ENCODE measurements around the gene TPM1. TPM values are rescaled to one million over a fixed set of nuclear protein-coding genes. Genes with fewer than 3 reads are reported as not detected.

The TPM1 gene
- total RNA-seq, 4 donors from 2014 or later: 85.4 to 182 (median 127) TPM

- WGBS: 93% methylated on average over 6 of the region's 6 CpGs
- Histone ChIP-seq H3K4me1 (no peaks in the 10 kb centered on the region), H3K9me3 (no peaks in the 10 kb centered on the region), H3K27me3 (no peaks in the 10 kb centered on the region), H3K36me3 (no peaks in the 10 kb centered on the region), H3K27ac (no peak overlapping the region), H3K4me3 (no peak overlapping the region)
- TF ChIP-seq, protein P1, sequence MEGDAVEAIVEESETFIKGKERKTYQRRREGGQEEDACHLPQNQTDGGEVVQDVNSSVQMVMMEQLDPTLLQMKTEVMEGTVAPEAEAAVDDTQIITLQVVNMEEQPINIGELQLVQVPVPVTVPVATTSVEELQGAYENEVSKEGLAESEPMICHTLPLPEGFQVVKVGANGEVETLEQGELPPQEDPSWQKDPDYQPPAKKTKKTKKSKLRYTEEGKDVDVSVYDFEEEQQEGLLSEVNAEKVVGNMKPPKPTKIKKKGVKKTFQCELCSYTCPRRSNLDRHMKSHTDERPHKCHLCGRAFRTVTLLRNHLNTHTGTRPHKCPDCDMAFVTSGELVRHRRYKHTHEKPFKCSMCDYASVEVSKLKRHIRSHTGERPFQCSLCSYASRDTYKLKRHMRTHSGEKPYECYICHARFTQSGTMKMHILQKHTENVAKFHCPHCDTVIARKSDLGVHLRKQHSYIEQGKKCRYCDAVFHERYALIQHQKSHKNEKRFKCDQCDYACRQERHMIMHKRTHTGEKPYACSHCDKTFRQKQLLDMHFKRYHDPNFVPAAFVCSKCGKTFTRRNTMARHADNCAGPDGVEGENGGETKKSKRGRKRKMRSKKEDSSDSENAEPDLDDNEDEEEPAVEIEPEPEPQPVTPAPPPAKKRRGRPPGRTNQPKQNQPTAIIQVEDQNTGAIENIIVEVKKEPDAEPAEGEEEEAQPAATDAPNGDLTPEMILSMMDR (IDR thresholded peaks at IDR 0.05): no peak
- TF ChIP-seq POLR2AphosphoS5 (IDR thresholded peaks at IDR 0.05) (no peak), EP300 (IDR thresholded peaks at IDR 0.05) (no peak), POLR2A (IDR thresholded peaks at IDR 0.05) (no peak)
- DNase-seq (ENCODE audit: low spot score in 2 of 2): no peak
Observed at GRCh38 chr15:62998262-62998890, 44.2 kb upstream of the TPM1 start.

- Histone ChIP-seq H3K27me3 (no peaks in the 10 kb centered on the region), H3K36me3 (no peaks in the 10 kb centered on the region), H3K27ac (no peak overlapping the region), H3K4me3 (no peak overlapping the region), H3K4me1 (no peaks in the 10 kb centered on the region), H3K9me3 (no peaks in the 10 kb centered on the region)
- no peak for DNase-seq (ENCODE audit: low spot score in 2 of 2)
- 92% methylated on average over 4 of the region's 4 CpGs for WGBS
- TF ChIP-seq, protein P1 (IDR thresholded peaks at IDR 0.05): no peak
- TF ChIP-seq EP300 (IDR thresholded peaks at IDR 0.05) (no peak), POLR2A (IDR thresholded peaks at IDR 0.05) (no peak), POLR2AphosphoS5 (IDR thresholded peaks at IDR 0.05) (no peak)
Observed at GRCh38 chr15:62999178-62999577, 43.4 kb upstream of the TPM1 start.

DNA sequence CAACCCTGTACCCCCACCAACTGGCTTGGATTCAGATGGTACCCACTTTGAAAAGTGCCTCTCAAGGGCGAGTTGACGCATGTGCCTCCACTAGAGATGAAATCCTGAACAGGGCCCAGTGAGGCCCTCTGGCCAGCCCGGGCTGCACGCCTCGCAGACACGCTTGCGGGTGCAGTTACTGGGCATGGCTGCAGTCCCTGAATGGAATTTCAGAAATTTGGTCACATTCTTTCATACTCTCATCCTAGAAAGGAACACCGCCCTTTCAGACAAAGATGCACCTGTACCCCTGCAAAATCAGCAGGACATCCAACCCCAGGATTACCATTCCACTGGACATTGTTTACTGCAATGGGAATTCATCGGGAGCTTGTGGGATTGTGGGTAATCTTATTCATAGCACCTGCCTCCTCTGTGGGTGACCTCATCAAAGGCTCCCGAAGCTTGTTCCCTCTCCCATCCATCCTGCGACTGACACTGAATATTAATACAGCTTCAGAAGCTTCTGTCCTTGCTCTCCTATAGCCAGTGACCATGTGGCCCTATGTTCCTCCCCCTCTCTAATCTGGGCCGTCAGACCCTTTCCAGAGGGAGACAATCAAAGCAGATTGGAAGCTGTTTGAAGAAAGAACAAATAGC is 42.5 kb upstream of the TPM1 start:
- DNase-seq (ENCODE audit: low spot score in 2 of 2): no peak
- no peak overlapping the region for H3K4me3 ChIP-seq
- no peak for TF ChIP-seq POLR2AphosphoS5 (IDR thresholded peaks at IDR 0.05)
- TF ChIP-seq POLR2A (IDR thresholded peaks at IDR 0.05): no peak
- TF ChIP-seq, protein P1 (IDR thresholded peaks at IDR 0.05): no peak
- TF ChIP-seq EP300 (IDR thresholded peaks at IDR 0.05): no peak
- H3K9me3 ChIP-seq: no peaks in the 10 kb centered on the region
- no peaks in the 10 kb centered on the region for H3K4me1 ChIP-seq
- 67% methylated on average over 8 of the region's 12 CpGs for WGBS
- H3K27ac ChIP-seq: no peak overlapping the region
- H3K27me3 ChIP-seq: no peaks in the 10 kb centered on the region
- H3K36me3 ChIP-seq: no peaks in the 10 kb centered on the region

- H3K9me3 ChIP-seq: no peaks in the 10 kb centered on the region
- H3K27me3 ChIP-seq: no peaks in the 10 kb centered on the region
- 75% methylated on average over 3 of the region's 3 CpGs for WGBS
- no peak overlapping the region for H3K4me3 ChIP-seq
- H3K27ac ChIP-seq: no peak overlapping the region
- DNase-seq (ENCODE audit: low spot score in 2 of 2): no peak
- H3K4me1 ChIP-seq: no peaks in the 10 kb centered on the region
- H3K36me3 ChIP-seq: no peaks in the 10 kb centered on the region
- TF ChIP-seq EP300 (IDR thresholded peaks at IDR 0.05) (no peak), POLR2A (IDR thresholded peaks at IDR 0.05) (no peak), POLR2AphosphoS5 (IDR thresholded peaks at IDR 0.05) (no peak)
- TF ChIP-seq, protein P1 (IDR thresholded peaks at IDR 0.05): no peak
Observed at GRCh38 chr15:63000706-63001105, 41.8 kb upstream of the TPM1 start.

DNA sequence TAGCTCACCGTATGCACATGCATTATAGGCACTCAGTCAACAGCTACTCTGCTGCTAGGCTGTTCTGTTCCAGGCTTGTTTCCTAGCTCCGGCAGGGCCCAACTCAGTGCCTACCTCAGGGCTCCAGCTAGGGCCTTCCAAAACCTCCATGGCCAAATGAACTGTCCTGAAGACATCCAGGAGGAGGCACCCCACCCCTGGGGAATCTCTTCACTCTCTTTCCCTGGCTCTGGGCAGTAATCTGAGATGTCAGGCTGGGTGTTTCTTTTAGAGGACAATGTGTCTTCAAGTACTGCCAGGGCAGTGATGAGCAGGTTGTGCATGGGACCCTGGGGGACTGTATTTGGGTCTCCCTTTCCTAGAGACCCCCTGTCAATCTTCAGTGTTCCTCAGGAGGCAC is 38.3 kb upstream of the TPM1 start:
- 89% methylated on average over 2 of the region's 2 CpGs for WGBS
- TF ChIP-seq POLR2A (IDR thresholded peaks at IDR 0.05): no peak
- TF ChIP-seq EP300 (IDR thresholded peaks at IDR 0.05): no peak
- TF ChIP-seq POLR2AphosphoS5 (IDR thresholded peaks at IDR 0.05): no peak
- TF ChIP-seq, protein P1 (IDR thresholded peaks at IDR 0.05): no peak

More for the DNA sequence above, 38.3 kb upstream of the TPM1 start:
- no peak overlapping the region for H3K4me3 ChIP-seq
- no peaks in the 10 kb centered on the region for H3K27me3 ChIP-seq
- DNase-seq (ENCODE audit: low spot score in 2 of 2): no peak
- no peak overlapping the region for H3K27ac ChIP-seq
- no peaks in the 10 kb centered on the region for H3K36me3 ChIP-seq
- H3K4me1 ChIP-seq: no peaks in the 10 kb centered on the region
- no peaks in the 10 kb centered on the region for H3K9me3 ChIP-seq

Data from suprapubic skin (tissue), 4 donors.